Osteoblast (primary cell): ENCODE results near the gene CCSER1. TPM values are rescaled to one million over a fixed set of nuclear protein-coding genes. Genes with fewer than 3 reads are reported as not detected.
"Not testable (repeated sequence)": the region's sequence is repeated elsewhere in the genome, so short reads cannot be mapped to it uniquely, and the experiment has no call there.

Experiments used
- DNase-seq: peaks from one replicate; pipeline ENCODE4 v3.0.0; 2011; ENCODE audit warnings: low spot score, mixed read lengths; ENCODE audit not compliant: insufficient read length; ENCODE audit errors: missing footprints
- H2AFZ ChIP-seq: 2 replicates; pipeline ENCODE4 v1.6.0; 2011; ENCODE audit warnings: mild to moderate bottlenecking, low read length
- H3K27ac ChIP-seq: 2 replicates; pipeline ENCODE4 v1.5.1; 2011; ENCODE audit warnings: mild to moderate bottlenecking, low read depth, low read length, moderate library complexity
- H3K27me3 ChIP-seq: 2 replicates; pipeline ENCODE4 v1.6.0; 2012; ENCODE audit warnings: mild to moderate bottlenecking, control low read depth, inconsistent platforms, low read length, moderate library complexity; ENCODE audit not compliant: insufficient read depth
- H3K36me3 ChIP-seq: 2 replicates; pipeline ENCODE4 v1.5.1; 2011; ENCODE audit warnings: mild to moderate bottlenecking, low read length, control low read depth, moderate library complexity; ENCODE audit not compliant: insufficient read depth
- H3K4me1 ChIP-seq: 2 replicates; pipeline ENCODE4 v1.5.1; 2011; ENCODE audit warnings: mild to moderate bottlenecking, low read length, control low read depth, moderate library complexity; ENCODE audit not compliant: insufficient read depth
- H3K4me2 ChIP-seq: 2 replicates; pipeline ENCODE4 v1.6.0; 2011; ENCODE audit warnings: mild to moderate bottlenecking, low read length; ENCODE audit not compliant: insufficient read depth
- H3K4me3 ChIP-seq: fragments of 200-600 bp; sonication (generic); 3 replicates; pipeline ENCODE4 v1.5.1; 2012; ENCODE audit warnings: mild to moderate bottlenecking, low read length, inconsistent platforms; ENCODE audit not compliant: insufficient read depth
- H3K79me2 ChIP-seq: 2 replicates; pipeline ENCODE4 v1.6.0; 2012; ENCODE audit warnings: mild to moderate bottlenecking, low read length, control low read depth, inconsistent platforms; ENCODE audit not compliant: insufficient read depth
- H3K9me3 ChIP-seq: 2 replicates; pipeline ENCODE4 v1.5.1; 2011; ENCODE audit warnings: low read depth, low read length, control low read depth
- H4K20me1 ChIP-seq: 2 replicates; pipeline ENCODE4 v1.6.0; 2012; ENCODE audit warnings: mild to moderate bottlenecking, low read length, control low read depth; ENCODE audit not compliant: insufficient read depth
- CTCF ChIP-seq: IDR thresholded peaks from 2 replicates; pipeline ENCODE4 v1.5.1; 2011; ENCODE audit warnings: mild to moderate bottlenecking, low read depth, low read length, moderate library complexity; ENCODE audit errors: extremely low read depth
- total RNA-seq: library from RNA; depleted of rRNA; stranded (reverse); fragments of >200 nt; gene quantifications from 2 replicates; pipeline ENCODE4 v1.2.3, GENCODE V29; 2012

CCSER1 gene
- total RNA-seq, 1 donor = under 0.01 TPM

GRCh38 chr4:91621446-91621845, 1494.3 kb downstream of the CCSER1 start:
- no peak overlapping the region for H3K27ac ChIP-seq
- DNase-seq = no peak

GRCh38 chr4:91622925-91623602, 1495.9 kb downstream of the CCSER1 start:
- H3K27me3 ChIP-seq = no peaks in the 10 kb centered on the region
- no peak overlapping the region for H3K27ac ChIP-seq
- no peak for DNase-seq
- no peak overlapping the region for H3K4me3 ChIP-seq
- no peaks in the 10 kb centered on the region for H3K4me1 ChIP-seq
- no peak overlapping the region for H2AFZ ChIP-seq
- no peaks in the 10 kb centered on the region for H3K36me3 ChIP-seq
- H4K20me1 ChIP-seq = no peaks in the 10 kb centered on the region
- no peaks in the 10 kb centered on the region for H3K79me2 ChIP-seq
- no peak overlapping the region for H3K4me2 ChIP-seq
- no peak for TF ChIP-seq CTCF
- H3K9me3 ChIP-seq = no peaks in the 10 kb centered on the region

More at GRCh38 chr4:91621446-91621845, 1494.3 kb downstream of the CCSER1 start:
- Histone ChIP-seq H2AFZ (no peak overlapping the region), H3K4me1 (no peaks in the 10 kb centered on the region), H3K4me2 (no peak overlapping the region), H3K9me3 (no peaks in the 10 kb centered on the region), H3K27me3 (no peaks in the 10 kb centered on the region), H4K20me1 (no peaks in the 10 kb centered on the region), H3K79me2 (no peaks in the 10 kb centered on the region), H3K4me3 (no peak overlapping the region), H3K36me3 (no peaks in the 10 kb centered on the region)
- TF ChIP-seq CTCF = no peak

GRCh38 chr4:91623603-91623967, 1496.4 kb downstream of the CCSER1 start:
- H3K27ac ChIP-seq, H2AFZ ChIP-seq, H3K4me3 ChIP-seq, H4K20me1 ChIP-seq, H3K79me2 ChIP-seq, H3K9me3 ChIP-seq, H3K27me3 ChIP-seq, H3K36me3 ChIP-seq, H3K4me1 ChIP-seq, H3K4me2 ChIP-seq, DNase-seq: not testable (repeated sequence)

GRCh38 chr4:91630054-91630453, 1502.9 kb downstream of the CCSER1 start:
- H3K79me2 ChIP-seq = no peaks in the 10 kb centered on the region
- no peaks in the 10 kb centered on the region for H3K36me3 ChIP-seq
- no peaks in the 10 kb centered on the region for H3K4me1 ChIP-seq
- H3K9me3 ChIP-seq = no peaks in the 10 kb centered on the region
- no peak for TF ChIP-seq CTCF
- H3K27me3 ChIP-seq = no peaks in the 10 kb centered on the region
- no peak overlapping the region for H3K27ac ChIP-seq
- no peak overlapping the region for H3K4me2 ChIP-seq
- no peaks in the 10 kb centered on the region for H4K20me1 ChIP-seq
- no peak overlapping the region for H3K4me3 ChIP-seq
- no peak for DNase-seq
- no peak overlapping the region for H2AFZ ChIP-seq
